ENCODE data around the gene BET1.

BET1 gene

DNA sequence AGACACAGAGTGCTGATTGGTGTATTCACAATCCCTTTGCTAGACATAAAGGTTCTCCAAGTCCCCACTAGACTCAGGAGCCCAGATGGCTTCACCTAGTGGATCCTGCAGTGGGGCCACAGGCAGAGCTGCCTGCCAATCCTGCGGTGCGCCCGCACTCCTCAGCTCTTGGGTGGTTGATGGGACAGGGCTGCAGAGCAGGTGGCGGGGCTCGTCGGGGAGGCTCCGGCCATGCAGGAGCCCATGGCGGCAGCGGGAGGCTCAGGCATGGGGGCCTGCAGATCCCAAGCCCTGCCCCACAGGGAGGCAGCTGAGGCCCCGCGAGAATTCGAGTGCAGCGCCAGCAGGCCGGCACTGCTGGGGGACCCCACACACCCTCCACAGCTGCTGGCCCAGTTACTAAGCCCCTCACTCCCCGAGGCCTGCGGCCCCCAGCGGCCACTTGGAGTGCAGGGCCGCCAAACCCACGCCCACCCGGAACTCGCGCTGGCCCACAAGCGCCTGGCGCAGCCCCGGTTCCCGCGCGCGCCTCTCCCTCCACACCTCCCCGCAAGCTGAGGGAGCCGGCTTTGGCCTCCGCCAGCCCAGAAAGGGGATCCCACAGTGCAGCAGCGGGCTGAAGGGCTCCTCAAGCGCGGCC lies 7.7 kb upstream of the BET1 start:
- H3K4me1 ChIP-seq (ENCODE audit: control insufficient read depth, insufficient read depth, low read length), result no peaks in the 10 kb centered on the region
- H3K4me3 ChIP-seq (ENCODE audit: low read depth, low read length), result no peak overlapping the region
- no peaks in the 10 kb centered on the region for H3K36me3 ChIP-seq (ENCODE audit: control insufficient read depth, insufficient read depth, low read length)
- no peak overlapping the region for H3K9ac ChIP-seq (ENCODE audit: low read depth, low read length)
- no peaks in the 10 kb centered on the region for H3K9me3 ChIP-seq (ENCODE audit: control insufficient read depth, insufficient read depth, low read length)
- H3K27me3 ChIP-seq (ENCODE audit: control insufficient read depth, insufficient read depth, low read length), result no peaks in the 10 kb centered on the region

GRCh38 chr7:94008537-94008936 lies 4.4 kb upstream of the BET1 start:
- H3K36me3 ChIP-seq (ENCODE audit: control insufficient read depth, insufficient read depth, low read length), result no peaks in the 10 kb centered on the region
- no peak overlapping the region for H3K9ac ChIP-seq (ENCODE audit: low read depth, low read length)
- H3K9me3 ChIP-seq (ENCODE audit: control insufficient read depth, insufficient read depth, low read length), result no peaks in the 10 kb centered on the region
- H3K4me1 ChIP-seq (ENCODE audit: control insufficient read depth, insufficient read depth, low read length), result no peaks in the 10 kb centered on the region
- no peaks in the 10 kb centered on the region for H3K27me3 ChIP-seq (ENCODE audit: control insufficient read depth, insufficient read depth, low read length)
- H3K4me3 ChIP-seq (ENCODE audit: low read depth, low read length), result no peak overlapping the region

DNA sequence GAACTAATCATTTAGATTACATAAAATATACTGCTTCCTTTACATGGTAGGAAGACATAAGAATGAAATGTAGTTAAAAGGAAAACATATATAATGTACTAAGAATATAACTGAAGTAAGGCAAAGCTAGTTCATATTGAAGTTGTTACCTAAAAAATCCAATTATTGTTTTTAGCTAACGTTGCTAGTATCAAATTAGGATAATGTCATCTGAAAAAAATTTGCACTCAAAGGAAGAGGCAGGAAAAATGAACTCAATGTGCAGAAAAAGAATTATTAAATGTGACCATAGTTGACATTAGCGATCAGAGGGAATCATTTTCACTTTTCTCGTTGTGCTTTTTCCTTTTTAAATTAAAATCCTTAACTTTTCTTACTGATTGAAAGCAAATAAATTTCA lies 1.6 kb upstream of the BET1 start:
- H3K36me3 ChIP-seq (ENCODE audit: control insufficient read depth, insufficient read depth, low read length), result no peaks in the 10 kb centered on the region
- no peak overlapping the region for H3K9ac ChIP-seq (ENCODE audit: low read depth, low read length)
- H3K4me1 ChIP-seq (ENCODE audit: control insufficient read depth, insufficient read depth, low read length), result peaks cover 3% of the 10 kb centered on the region
- no peak overlapping the region for H3K4me3 ChIP-seq (ENCODE audit: low read depth, low read length)
- H3K9me3 ChIP-seq (ENCODE audit: control insufficient read depth, insufficient read depth, low read length), result no peaks in the 10 kb centered on the region
- no peaks in the 10 kb centered on the region for H3K27me3 ChIP-seq (ENCODE audit: control insufficient read depth, insufficient read depth, low read length)

DNA sequence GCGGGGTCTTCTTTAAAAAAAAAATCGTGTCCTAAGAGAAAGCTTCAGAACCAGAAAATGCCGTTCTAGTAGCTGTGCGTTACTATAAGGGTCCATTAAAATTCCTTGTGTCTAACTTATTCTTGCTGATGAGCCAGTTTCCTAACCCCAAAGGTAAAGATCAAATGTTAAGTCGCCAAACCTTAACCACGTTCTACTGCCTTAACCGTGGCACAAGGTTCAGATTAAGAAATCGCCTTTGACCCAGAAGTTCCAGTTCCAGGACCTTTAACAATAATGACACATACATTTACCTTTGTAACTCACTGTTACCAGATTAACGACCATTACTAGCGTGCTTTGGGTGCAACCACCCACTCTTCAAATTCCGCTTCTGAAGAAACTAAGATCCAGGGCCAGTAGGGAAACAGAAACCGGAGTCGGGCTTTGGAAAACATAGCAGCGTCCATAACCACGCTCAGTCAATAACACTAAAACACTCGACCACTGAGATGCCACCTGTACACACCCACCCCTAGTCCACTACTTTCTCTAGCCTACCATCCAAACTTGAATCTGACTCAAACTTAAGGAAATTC lies 620 bp downstream of the BET1 start:
- H3K36me3 ChIP-seq (ENCODE audit: control insufficient read depth, insufficient read depth, low read length), result no peaks in the 10 kb centered on the region
- peaks cover 3% of the 10 kb centered on the region for H3K4me1 ChIP-seq (ENCODE audit: control insufficient read depth, insufficient read depth, low read length)
- no peaks in the 10 kb centered on the region for H3K27me3 ChIP-seq (ENCODE audit: control insufficient read depth, insufficient read depth, low read length)
- H3K9ac ChIP-seq (ENCODE audit: low read depth, low read length), result peak overlapping the region; percentile 91
- H3K9me3 ChIP-seq (ENCODE audit: control insufficient read depth, insufficient read depth, low read length), result no peaks in the 10 kb centered on the region
- peak overlapping the region; percentile 96 for H3K4me3 ChIP-seq (ENCODE audit: low read depth, low read length)

- Histone ChIP-seq H3K27me3 (ENCODE audit: control insufficient read depth, insufficient read depth, low read length) (no peaks in the 10 kb centered on the region), H3K4me1 (ENCODE audit: control insufficient read depth, insufficient read depth, low read length) (peaks cover 3% of the 10 kb centered on the region), H3K9ac (ENCODE audit: low read depth, low read length) (no peak overlapping the region)
Measured at GRCh38 chr7:94001396-94001795, 2.8 kb downstream of the BET1 start.

DNA sequence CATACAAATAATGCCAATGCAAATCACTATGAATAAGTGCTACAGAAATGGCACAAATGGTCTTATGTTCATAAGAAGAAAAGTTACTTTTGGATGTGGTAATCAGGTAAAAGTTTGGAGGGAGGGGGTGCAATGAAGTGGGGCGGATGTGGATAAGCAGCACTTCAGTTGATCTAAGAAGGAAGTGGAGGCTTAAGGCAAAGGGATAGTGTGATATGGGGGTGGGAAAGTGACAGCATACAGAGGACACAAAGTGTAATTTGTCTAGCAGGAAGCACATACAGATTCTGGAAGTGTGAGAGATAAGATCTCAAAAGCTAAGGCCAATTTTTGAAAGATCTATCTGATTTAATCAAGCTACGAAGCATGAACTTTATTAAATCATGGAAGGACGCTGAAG lies 6.3 kb downstream of the BET1 start:
- Histone ChIP-seq H3K9ac (ENCODE audit: low read depth, low read length) (no peak overlapping the region), H3K4me3 (ENCODE audit: low read depth, low read length) (no peak overlapping the region), H3K36me3 (ENCODE audit: control insufficient read depth, insufficient read depth, low read length) (no peaks in the 10 kb centered on the region), H3K4me1 (ENCODE audit: control insufficient read depth, insufficient read depth, low read length) (peaks cover 3% of the 10 kb centered on the region), H3K27me3 (ENCODE audit: control insufficient read depth, insufficient read depth, low read length) (no peaks in the 10 kb centered on the region), H3K9me3 (ENCODE audit: control insufficient read depth, insufficient read depth, low read length) (no peaks in the 10 kb centered on the region)

More at GRCh38 chr7:94001396-94001795, 2.8 kb downstream of the BET1 start:
- H3K9me3 ChIP-seq (ENCODE audit: control insufficient read depth, insufficient read depth, low read length), result no peaks in the 10 kb centered on the region
- no peak overlapping the region for H3K4me3 ChIP-seq (ENCODE audit: low read depth, low read length)
- H3K36me3 ChIP-seq (ENCODE audit: control insufficient read depth, insufficient read depth, low read length), result no peaks in the 10 kb centered on the region

GRCh38 chr7:93992421-93993110 lies 11.6 kb downstream of the BET1 start:
- no peak overlapping the region for H3K9ac ChIP-seq (ENCODE audit: low read depth, low read length)
- no peaks in the 10 kb centered on the region for H3K36me3 ChIP-seq (ENCODE audit: control insufficient read depth, insufficient read depth, low read length)
- no peak overlapping the region for H3K4me3 ChIP-seq (ENCODE audit: low read depth, low read length)
- H3K27me3 ChIP-seq (ENCODE audit: control insufficient read depth, insufficient read depth, low read length), result no peaks in the 10 kb centered on the region
- H3K4me1 ChIP-seq (ENCODE audit: control insufficient read depth, insufficient read depth, low read length), result no peaks in the 10 kb centered on the region
- no peaks in the 10 kb centered on the region for H3K9me3 ChIP-seq (ENCODE audit: control insufficient read depth, insufficient read depth, low read length)

DNA sequence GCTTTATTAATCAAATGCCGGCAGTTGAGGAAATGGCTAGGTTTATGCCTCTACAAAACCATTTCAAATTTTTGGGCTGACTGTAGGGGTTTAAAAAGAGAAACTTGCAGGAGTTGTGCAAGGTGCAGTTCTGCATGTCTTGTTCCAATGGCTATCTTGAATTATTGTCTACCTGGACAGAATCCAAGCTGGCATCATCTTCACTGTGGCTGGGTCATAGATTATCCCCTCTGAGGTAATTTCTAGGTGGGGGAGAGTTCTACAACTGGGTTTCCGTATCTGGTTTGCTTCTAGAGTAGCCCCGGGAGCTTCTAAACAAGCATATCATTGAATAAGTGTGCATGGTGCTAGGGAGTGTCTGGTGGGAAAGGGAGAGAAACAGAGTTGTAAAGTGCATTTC lies 16.9 kb downstream of the BET1 start:
- Histone ChIP-seq H3K4me3 (ENCODE audit: low read depth, low read length) (no peak overlapping the region), H3K9ac (ENCODE audit: low read depth, low read length) (no peak overlapping the region), H3K9me3 (ENCODE audit: control insufficient read depth, insufficient read depth, low read length) (no peaks in the 10 kb centered on the region), H3K36me3 (ENCODE audit: control insufficient read depth, insufficient read depth, low read length) (no peaks in the 10 kb centered on the region), H3K27me3 (ENCODE audit: control insufficient read depth, insufficient read depth, low read length) (no peaks in the 10 kb centered on the region), H3K4me1 (ENCODE audit: control insufficient read depth, insufficient read depth, low read length) (no peaks in the 10 kb centered on the region)

- H3K36me3 ChIP-seq (ENCODE audit: control insufficient read depth, insufficient read depth, low read length), result no peaks in the 10 kb centered on the region
- H3K9me3 ChIP-seq (ENCODE audit: control insufficient read depth, insufficient read depth, low read length), result no peaks in the 10 kb centered on the region
- peaks cover 13% of the 10 kb centered on the region for H3K4me1 ChIP-seq (ENCODE audit: control insufficient read depth, insufficient read depth, low read length)
- H3K9ac ChIP-seq (ENCODE audit: low read depth, low read length), result no peak overlapping the region
- H3K4me3 ChIP-seq (ENCODE audit: low read depth, low read length), result no peak overlapping the region
- no peaks in the 10 kb centered on the region for H3K27me3 ChIP-seq (ENCODE audit: control insufficient read depth, insufficient read depth, low read length)
Measured at GRCh38 chr7:93985101-93985500, 19.1 kb downstream of the BET1 start.

GRCh38 chr7:93984024-93984423 lies 20.1 kb downstream of the BET1 start:
- Histone ChIP-seq H3K9me3 (ENCODE audit: control insufficient read depth, insufficient read depth, low read length) (no peaks in the 10 kb centered on the region), H3K4me3 (ENCODE audit: low read depth, low read length) (no peak overlapping the region), H3K9ac (ENCODE audit: low read depth, low read length) (no peak overlapping the region), H3K36me3 (ENCODE audit: control insufficient read depth, insufficient read depth, low read length) (no peaks in the 10 kb centered on the region), H3K4me1 (ENCODE audit: control insufficient read depth, insufficient read depth, low read length) (peaks cover 13% of the 10 kb centered on the region), H3K27me3 (ENCODE audit: control insufficient read depth, insufficient read depth, low read length) (no peaks in the 10 kb centered on the region)

- no peaks in the 10 kb centered on the region for H3K9me3 ChIP-seq (ENCODE audit: control insufficient read depth, insufficient read depth, low read length)
- H3K4me1 ChIP-seq (ENCODE audit: control insufficient read depth, insufficient read depth, low read length), result peaks cover 13% of the 10 kb centered on the region
- no peaks in the 10 kb centered on the region for H3K27me3 ChIP-seq (ENCODE audit: control insufficient read depth, insufficient read depth, low read length)
- no peak overlapping the region for H3K9ac ChIP-seq (ENCODE audit: low read depth, low read length)
- no peaks in the 10 kb centered on the region for H3K36me3 ChIP-seq (ENCODE audit: control insufficient read depth, insufficient read depth, low read length)
- no peak overlapping the region for H3K4me3 ChIP-seq (ENCODE audit: low read depth, low read length)
Measured at GRCh38 chr7:93981480-93981874, 22.7 kb downstream of the BET1 start.

All from iPS-15b (cell line).